ENCODE measurements around the gene JPT1. TPM values are rescaled to one million over a fixed set of nuclear protein-coding genes. Genes with fewer than 3 reads are reported as not detected.
A peak's percentile ranks its signal among the peaks of the same experiment; 100 is the strongest.

Gene JPT1
- total RNA-seq, 1 experiment from 2014 or later = 265 TPM

DNA sequence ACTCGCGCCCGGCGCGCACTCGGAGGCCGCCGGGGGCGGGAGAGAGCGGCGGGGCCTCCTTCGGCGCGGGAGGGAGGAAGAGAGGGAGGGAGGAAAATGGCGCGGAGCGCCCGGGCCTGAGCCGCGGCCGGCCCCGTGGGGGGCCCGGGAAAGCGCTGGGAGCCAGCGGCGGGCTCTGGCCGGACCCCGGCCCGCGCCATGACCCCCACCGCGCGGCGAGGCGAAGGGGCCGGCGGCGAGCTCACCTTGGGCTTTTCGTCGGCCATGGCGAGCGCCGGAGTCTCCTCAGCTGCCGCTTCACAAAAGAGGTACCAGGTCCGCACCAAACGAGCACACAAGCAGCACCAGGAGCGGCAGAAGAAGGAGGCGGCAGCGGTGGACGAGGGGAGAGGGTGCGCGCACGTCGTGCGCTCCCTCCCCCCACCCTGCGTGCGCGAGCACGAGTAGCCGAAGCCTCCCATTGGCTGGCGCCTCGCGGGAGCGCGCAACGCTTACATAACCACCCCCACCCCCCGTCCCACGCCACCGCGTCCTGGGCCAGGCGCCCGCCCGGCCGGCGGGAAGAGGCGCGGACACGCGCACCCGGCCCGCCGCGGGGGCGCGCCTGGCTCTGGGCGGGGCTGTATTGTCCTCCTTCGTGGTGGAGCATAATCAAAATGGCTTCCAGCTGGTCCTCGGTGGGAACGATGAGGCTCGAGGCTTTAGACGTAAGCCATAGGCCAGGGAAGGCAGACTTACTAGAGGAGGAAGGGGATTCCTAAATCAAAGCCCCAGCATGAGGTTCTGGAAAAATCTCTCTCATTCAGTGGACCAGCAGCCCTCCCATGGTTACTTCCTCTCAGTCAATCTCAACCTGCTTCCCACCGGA, 28.5 kb upstream of the JPT1 start, which contains the start of gene SUMO2:
Gene SUMO2, minus strand, starts transcription at position 391 of the 868 bp plus-strand sequence. Its CDS starts 125 bp downstream, at position 266.
- peak within 1 kb of the TSS; percentile 92 for H3K14ac ChIP-seq (ENCODE audit: insufficient read depth, low read length)
- peaks cover 10% of the 10 kb centered on the region for H3K23me2 ChIP-seq (ENCODE audit: insufficient read length, low read depth, low read length, poor library complexity, severe bottlenecking)
- H4K20me1 ChIP-seq (ENCODE audit: control insufficient read depth, insufficient read depth, insufficient read length) = no peaks in the 10 kb centered on the region
- H3K4me2 ChIP-seq (ENCODE audit: insufficient read depth, insufficient read length, low read length) = peak within 1 kb of the TSS; percentile 80
- no peak within 1 kb of the TSS for H3K56ac ChIP-seq (ENCODE audit: insufficient read length, low read depth, low read length)
- H2BK12ac ChIP-seq (ENCODE audit: insufficient read length, low read depth, low read length) = no peak within 1 kb of the TSS
- no peak within 1 kb of the TSS for H2AK5ac ChIP-seq (ENCODE audit: insufficient read length, low read length)
- H2BK5ac ChIP-seq (ENCODE audit: insufficient read length, low read length) = no peak within 1 kb of the TSS
- H3K27ac ChIP-seq (ENCODE audit: insufficient read length, low read depth, low read length) = peak within 1 kb of the TSS; percentile 22
- no peak within 1 kb of the TSS for H4K5ac ChIP-seq (ENCODE audit: insufficient read length, low read depth, low read length)
- H3K18ac ChIP-seq (ENCODE audit: insufficient read length, low read depth, low read length) = peak within 1 kb of the TSS; percentile 80
- H3K9ac ChIP-seq (ENCODE audit: extremely low read depth, insufficient read length, low read length) = peak within 1 kb of the TSS; percentile 95
- H2BK120ac ChIP-seq (ENCODE audit: low read depth, low read length, poor library complexity, severe bottlenecking) = no peak within 1 kb of the TSS
- H3K79me1 ChIP-seq (ENCODE audit: insufficient read depth, low read depth, low read length, poor library complexity, severe bottlenecking) = peaks cover 6% of the 10 kb centered on the region
- no peak within 1 kb of the TSS; the same call in 1 of the 2 replicates for H3K4ac ChIP-seq (ENCODE audit: low read depth, low read length)
- H3K79me2 ChIP-seq (ENCODE audit: insufficient read depth, low read length) = peaks cover 38% of the 10 kb centered on the region
- Mint-ChIP-seq H3K36me3 (ENCODE audit: insufficient read depth in 1 of 3, low read depth in 3 of 3) (peaks cover 19 to 39% (median 39%) of the 10 kb centered on the region in 3 experiments), H3K4me1 (peaks cover 12 to 29% of the 10 kb centered on the region in 2 experiments), H3K27me3 (ENCODE audit: low read depth) (no peaks in the 10 kb centered on the region; the same call in 1 of the 2 replicates), H3K9me3 (no peaks in the 10 kb centered on the region), H3K27ac (peak within 1 kb of the TSS; percentile 96 to 99 (median 98)), H3K4me3 (peak within 1 kb of the TSS; percentile 88 to 89)
- no peaks in the 10 kb centered on the region for H3K4me1 ChIP-seq (ENCODE audit: insufficient read depth, low read length)
- WGBS (ENCODE audit: extremely low coverage, insufficient read length, low lambda C conversion rate) = no CpG with 5 or more reads among the region's 92 CpGs
- H3T11ph ChIP-seq (ENCODE audit: low read length) = no peak within 1 kb of the TSS
- TF ChIP-seq, protein P1, sequence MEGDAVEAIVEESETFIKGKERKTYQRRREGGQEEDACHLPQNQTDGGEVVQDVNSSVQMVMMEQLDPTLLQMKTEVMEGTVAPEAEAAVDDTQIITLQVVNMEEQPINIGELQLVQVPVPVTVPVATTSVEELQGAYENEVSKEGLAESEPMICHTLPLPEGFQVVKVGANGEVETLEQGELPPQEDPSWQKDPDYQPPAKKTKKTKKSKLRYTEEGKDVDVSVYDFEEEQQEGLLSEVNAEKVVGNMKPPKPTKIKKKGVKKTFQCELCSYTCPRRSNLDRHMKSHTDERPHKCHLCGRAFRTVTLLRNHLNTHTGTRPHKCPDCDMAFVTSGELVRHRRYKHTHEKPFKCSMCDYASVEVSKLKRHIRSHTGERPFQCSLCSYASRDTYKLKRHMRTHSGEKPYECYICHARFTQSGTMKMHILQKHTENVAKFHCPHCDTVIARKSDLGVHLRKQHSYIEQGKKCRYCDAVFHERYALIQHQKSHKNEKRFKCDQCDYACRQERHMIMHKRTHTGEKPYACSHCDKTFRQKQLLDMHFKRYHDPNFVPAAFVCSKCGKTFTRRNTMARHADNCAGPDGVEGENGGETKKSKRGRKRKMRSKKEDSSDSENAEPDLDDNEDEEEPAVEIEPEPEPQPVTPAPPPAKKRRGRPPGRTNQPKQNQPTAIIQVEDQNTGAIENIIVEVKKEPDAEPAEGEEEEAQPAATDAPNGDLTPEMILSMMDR (conservative IDR thresholded peaks at IDR 0.05) = no peak
- no peaks in the 10 kb centered on the region for H3K27me3 ChIP-seq (ENCODE audit: insufficient read depth, low read length)
- peak within 1 kb of the TSS; percentile 99 for H4K91ac ChIP-seq (ENCODE audit: insufficient read length, low read depth, low read length)
- H3K9me3 ChIP-seq (ENCODE audit: control insufficient read depth, low read depth, low read length) = no peaks in the 10 kb centered on the region
- no peak within 1 kb of the TSS for H2BK15ac ChIP-seq (ENCODE audit: low read depth, low read length)
- no peak within 1 kb of the TSS for H2AFZ ChIP-seq (ENCODE audit: low read length)
- peak; percentile 97 for DNase-seq
- no peak within 1 kb of the TSS for H3K23ac ChIP-seq (ENCODE audit: insufficient read length, low read depth, low read length)
- no peak within 1 kb of the TSS for H4K8ac ChIP-seq (replicated peaks; ENCODE audit: insufficient read length, low read depth, low read length)
- H2BK20ac ChIP-seq (ENCODE audit: low read depth, low read length, poor library complexity, severe bottlenecking) = no peak within 1 kb of the TSS

Data from H9 (cell line).